ENCODE results near the gene OSBPL1A. TPM values are rescaled to one million over a fixed set of nuclear protein-coding genes. Genes with fewer than 3 reads are reported as not detected.

Gene OSBPL1A
- total RNA-seq, 1 donor from 2014 or later, result 50.6 TPM

DNA sequence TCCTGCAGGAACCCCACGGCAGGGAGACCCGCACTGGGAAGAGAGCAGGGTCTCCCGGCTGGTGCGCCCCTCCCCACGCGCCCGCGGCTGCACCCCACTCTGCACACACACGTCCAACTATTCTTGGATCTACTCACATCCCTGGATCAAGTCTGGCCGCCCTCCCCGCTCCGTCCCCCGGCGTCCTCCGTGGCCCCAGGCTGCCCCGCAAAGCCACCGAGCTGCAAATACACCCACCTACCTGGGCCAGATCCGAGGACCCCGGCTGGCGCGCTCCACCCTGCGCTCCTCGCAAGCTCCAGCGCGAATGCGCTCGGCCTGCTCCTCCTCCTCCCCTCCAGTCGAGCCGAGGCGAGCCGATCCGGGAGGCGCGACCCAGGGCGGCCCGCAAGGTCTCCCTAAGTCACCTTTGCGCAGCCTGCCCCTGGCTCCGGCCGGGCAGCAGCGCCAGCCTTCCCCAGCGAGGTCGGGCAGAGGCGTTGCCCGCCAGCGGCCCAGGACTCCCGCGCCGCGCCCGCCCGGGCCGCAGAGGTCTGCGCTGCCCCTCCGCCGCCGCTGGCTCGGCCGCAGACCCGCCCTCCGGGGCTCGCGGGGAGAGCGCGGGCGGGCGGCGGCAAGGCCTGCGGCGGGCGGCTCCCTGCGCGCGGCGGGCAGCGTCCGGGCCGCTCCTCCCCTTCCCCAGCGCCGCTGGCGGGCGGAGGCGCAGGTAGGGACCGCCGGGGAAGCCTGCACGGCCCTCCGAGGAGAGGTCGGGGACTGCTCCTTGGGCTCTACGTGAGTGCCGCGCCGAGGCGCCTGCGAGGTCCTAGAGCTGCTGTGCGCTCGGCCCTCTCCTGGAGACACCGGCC is 126.0 kb downstream of the OSBPL1A start:
- TF ChIP-seq, protein P1, sequence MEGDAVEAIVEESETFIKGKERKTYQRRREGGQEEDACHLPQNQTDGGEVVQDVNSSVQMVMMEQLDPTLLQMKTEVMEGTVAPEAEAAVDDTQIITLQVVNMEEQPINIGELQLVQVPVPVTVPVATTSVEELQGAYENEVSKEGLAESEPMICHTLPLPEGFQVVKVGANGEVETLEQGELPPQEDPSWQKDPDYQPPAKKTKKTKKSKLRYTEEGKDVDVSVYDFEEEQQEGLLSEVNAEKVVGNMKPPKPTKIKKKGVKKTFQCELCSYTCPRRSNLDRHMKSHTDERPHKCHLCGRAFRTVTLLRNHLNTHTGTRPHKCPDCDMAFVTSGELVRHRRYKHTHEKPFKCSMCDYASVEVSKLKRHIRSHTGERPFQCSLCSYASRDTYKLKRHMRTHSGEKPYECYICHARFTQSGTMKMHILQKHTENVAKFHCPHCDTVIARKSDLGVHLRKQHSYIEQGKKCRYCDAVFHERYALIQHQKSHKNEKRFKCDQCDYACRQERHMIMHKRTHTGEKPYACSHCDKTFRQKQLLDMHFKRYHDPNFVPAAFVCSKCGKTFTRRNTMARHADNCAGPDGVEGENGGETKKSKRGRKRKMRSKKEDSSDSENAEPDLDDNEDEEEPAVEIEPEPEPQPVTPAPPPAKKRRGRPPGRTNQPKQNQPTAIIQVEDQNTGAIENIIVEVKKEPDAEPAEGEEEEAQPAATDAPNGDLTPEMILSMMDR (IDR thresholded peaks at IDR 0.05), result no peak
- Histone ChIP-seq H3K9me3 (no peaks in the 10 kb centered on the region), H3K27me3 (ENCODE audit: low read depth) (no peaks in the 10 kb centered on the region), H3K27ac (peak overlapping the region; percentile 85), H3K4me1 (peaks cover 46% of the 10 kb centered on the region), H3K4me3 (peak overlapping the region; percentile 82), H3K36me3 (no peaks in the 10 kb centered on the region)
- intact Hi-C loops (cut with DNase I), result no loop called here
- peak; percentile 90 for DNase-seq
- ATAC-seq, result peak; percentile 91

DNA sequence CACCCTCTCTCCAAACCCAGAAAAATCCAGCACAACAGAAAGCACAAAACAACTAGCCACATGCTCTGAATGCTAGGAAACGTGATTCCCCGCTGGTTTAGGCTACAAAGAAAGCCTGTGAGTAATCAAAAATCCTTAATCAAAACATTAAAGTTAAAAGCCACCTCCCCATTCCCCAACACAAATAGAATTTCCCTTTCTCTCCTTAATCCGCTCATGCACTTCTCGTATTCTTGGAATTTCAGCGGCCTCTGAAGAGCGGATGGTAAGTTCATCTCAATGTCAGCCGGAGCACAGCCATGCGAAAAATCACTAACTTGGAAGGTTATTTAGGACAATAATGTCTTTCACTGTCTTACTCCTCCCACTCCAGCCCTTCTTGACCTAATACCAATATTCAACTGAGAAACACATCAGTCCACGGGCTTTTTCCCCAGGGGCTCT is 126.7 kb downstream of the OSBPL1A start:
- no peak for DNase-seq
- ATAC-seq, result peak; percentile 11 to 22
- Histone ChIP-seq H3K9me3 (no peaks in the 10 kb centered on the region), H3K27ac (peak overlapping the region; percentile 85), H3K4me1 (peaks cover 46% of the 10 kb centered on the region), H3K27me3 (ENCODE audit: low read depth) (no peaks in the 10 kb centered on the region), H3K36me3 (no peaks in the 10 kb centered on the region), H3K4me3 (peak overlapping the region; percentile 82)
- TF ChIP-seq, protein P1 (IDR thresholded peaks at IDR 0.05), result no peak
- intact Hi-C loops (cut with DNase I), result no loop called here

DNA sequence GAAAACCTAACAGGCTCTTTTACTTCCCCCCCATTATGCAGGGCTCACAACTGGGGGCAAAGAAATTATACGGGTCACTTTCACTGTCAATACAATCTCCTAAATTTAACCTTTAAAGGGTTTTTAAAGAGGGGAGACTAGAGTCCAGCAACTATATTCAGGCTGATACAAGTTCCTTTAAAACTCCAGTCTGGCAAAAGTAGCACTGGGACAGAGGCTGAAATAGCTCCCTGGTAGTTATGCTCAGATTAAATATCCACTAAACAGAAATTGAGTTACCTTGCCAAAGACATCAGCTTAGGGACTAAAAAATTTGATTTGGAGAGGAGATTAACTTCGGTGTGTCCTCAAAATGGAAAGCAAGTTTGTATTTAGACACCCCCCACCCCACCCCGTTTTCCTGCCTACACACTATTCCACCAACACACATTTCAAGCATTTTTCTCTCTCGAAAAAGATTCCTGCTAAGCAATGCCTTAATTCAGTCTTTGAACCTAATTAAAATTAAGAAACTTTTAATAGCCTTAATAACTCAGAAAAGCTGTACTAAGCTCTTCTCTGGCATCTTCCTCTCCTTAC is 127.2 kb downstream of the OSBPL1A start:
- TF ChIP-seq, protein P1 (IDR thresholded peaks at IDR 0.05), result no peak
- DNase-seq (no peak), ATAC-seq (no peak)
- no peaks in the 10 kb centered on the region for H3K36me3 ChIP-seq
- intact Hi-C loops (cut with DNase I), result no loop called here
- H3K27ac ChIP-seq, result peak overlapping the region; percentile 85
- no peaks in the 10 kb centered on the region for H3K27me3 ChIP-seq (ENCODE audit: low read depth)
- no peaks in the 10 kb centered on the region for H3K9me3 ChIP-seq
- peaks cover 42% of the 10 kb centered on the region for H3K4me1 ChIP-seq
- peak overlapping the region; percentile 82 for H3K4me3 ChIP-seq

DNA sequence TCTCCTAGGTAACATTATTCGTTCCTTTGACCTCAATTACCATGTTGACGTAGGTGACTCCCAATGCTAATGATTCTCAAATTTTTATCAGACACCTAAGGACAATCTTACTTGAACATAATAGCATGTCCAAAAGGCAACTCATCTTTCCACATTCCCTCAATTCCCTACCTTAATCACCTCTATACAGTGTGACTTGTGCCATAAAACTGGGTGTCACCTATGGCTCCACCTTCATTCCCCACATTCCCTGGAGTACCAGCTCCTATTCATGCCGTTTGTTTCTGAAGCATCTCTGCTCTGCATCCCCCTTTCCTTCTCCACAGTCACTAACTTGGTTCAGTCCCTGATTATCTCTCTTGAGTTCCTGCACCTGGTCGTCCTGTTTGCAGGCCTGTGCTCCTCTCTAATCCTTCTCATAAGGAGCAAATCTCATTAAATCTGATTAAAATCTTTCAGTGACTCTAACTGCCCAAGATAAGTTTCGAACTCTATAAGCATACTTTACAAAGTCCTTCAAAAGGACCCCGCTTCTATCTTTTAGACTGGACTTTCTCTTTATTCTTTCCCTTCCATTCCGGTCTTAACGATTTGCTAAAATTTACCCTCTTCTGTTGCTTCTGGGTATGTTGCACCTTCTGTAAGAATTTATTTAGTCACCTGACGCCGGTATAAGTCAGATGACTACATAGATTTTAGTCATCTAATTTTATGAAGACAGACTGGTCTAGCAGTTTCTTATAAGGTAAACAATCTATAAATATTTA is 128.7 kb downstream of the OSBPL1A start:
- H3K27ac ChIP-seq, result no peak overlapping the region

DNA sequence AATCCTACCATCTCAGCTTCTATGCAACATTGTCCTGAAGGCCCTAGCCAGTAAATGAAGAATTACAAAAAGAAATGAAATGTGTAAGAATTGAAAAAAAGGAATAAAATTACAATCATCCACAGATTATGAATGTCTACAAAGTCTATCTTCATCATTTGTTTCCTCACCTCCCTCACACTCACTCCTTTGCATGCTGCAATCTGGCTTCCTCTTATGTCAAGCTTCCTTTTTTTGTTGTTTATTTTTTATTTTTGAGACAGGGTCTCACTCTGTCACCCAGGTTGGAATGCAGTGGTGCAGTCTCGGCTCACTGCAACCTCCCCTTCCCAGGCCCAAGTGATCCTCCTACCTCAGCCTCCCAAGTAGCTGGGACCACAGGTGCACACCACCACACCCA is 129.7 kb downstream of the OSBPL1A start:
- H3K36me3 ChIP-seq, result no peaks in the 10 kb centered on the region
- no peaks in the 10 kb centered on the region for H3K27me3 ChIP-seq (ENCODE audit: low read depth)
- TF ChIP-seq, protein P1 (IDR thresholded peaks at IDR 0.05), result no peak
- no peak overlapping the region for H3K27ac ChIP-seq
- DNase-seq (no peak), ATAC-seq (no peak)
- H3K4me1 ChIP-seq, result peaks cover 23% of the 10 kb centered on the region
- no peaks in the 10 kb centered on the region for H3K9me3 ChIP-seq
- intact Hi-C loops (cut with DNase I), result no loop called here
- H3K4me3 ChIP-seq, result no peak overlapping the region

More for the DNA sequence above, 128.7 kb downstream of the OSBPL1A start:
- Histone ChIP-seq H3K27me3 (ENCODE audit: low read depth) (no peaks in the 10 kb centered on the region), H3K9me3 (no peaks in the 10 kb centered on the region), H3K36me3 (no peaks in the 10 kb centered on the region), H3K4me1 (peaks cover 28% of the 10 kb centered on the region), H3K4me3 (no peak overlapping the region)
- ATAC-seq (no peak), DNase-seq (no peak)
- intact Hi-C loops (cut with DNase I), result no loop called here
- TF ChIP-seq, protein P1 (IDR thresholded peaks at IDR 0.05), result no peak
